MM.1S (cell line): Measurements from ENCODE around the gene COA4.

Source experiments
- DNase-seq: peaks from one replicate; pipeline ENCODE4 v3.0.0-alpha.2; 2015
- H2AFZ ChIP-seq: fragments of 300-600 bp; sonication (generic); 2 replicates; pipeline ENCODE4 v1.6.0; 2016; ENCODE audit warnings: antibody characterized with exemption, low read length
- H3F3A ChIP-seq: fragments of 300-600 bp; sonication (generic); 2 replicates; pipeline ENCODE4 v1.6.1; 2016; ENCODE audit warnings: mild to moderate bottlenecking, antibody characterized with exemption, low read length, moderate library complexity, mixed read lengths; ENCODE audit not compliant: insufficient read depth
- H3K27ac ChIP-seq: fragments of 300-600 bp; sonication (generic); 2 replicates; pipeline ENCODE4 v1.5.1; 2016; ENCODE audit warnings: mild to moderate bottlenecking, low read length
- H3K27me3 ChIP-seq: fragments of 300-600 bp; sonication (generic); replicated peaks from 2 replicates; pipeline ENCODE4 v1.6.0; 2016; ENCODE audit warnings: low read length; ENCODE audit not compliant: insufficient read depth
- H3K36me3 ChIP-seq: fragments of 300-600 bp; sonication (generic); replicated peaks from 2 replicates; pipeline ENCODE4 v1.6.1; 2016; ENCODE audit warnings: mild to moderate bottlenecking, low read length, mixed read lengths; ENCODE audit not compliant: insufficient read depth
- H3K4me1 ChIP-seq: fragments of 300-600 bp; sonication (generic); 2 replicates; pipeline ENCODE4 v1.6.1; 2016; ENCODE audit warnings: low read length, mixed read lengths
- H3K4me2 ChIP-seq: fragments of 300-600 bp; sonication (generic); 2 replicates; pipeline ENCODE4 v1.6.0; 2016; ENCODE audit warnings: low read depth, low read length
- H3K4me3 ChIP-seq: fragments of 300-600 bp; sonication (generic); 2 replicates; pipeline ENCODE4 v1.5.1; 2016; ENCODE audit warnings: low read length, mixed read lengths
- H3K79me2 ChIP-seq: fragments of 300-600 bp; sonication (generic); 2 replicates; pipeline ENCODE4 v1.6.1; 2016; ENCODE audit warnings: mixed run types, low read length, mixed read lengths
- H3K9ac ChIP-seq: fragments of 300-600 bp; sonication (generic); 2 replicates; pipeline ENCODE4 v1.6.1; 2016; ENCODE audit warnings: low read length, mixed read lengths
- H3K9me2 ChIP-seq: fragments of 300-600 bp; sonication (generic); replicated peaks from 2 replicates; pipeline ENCODE4 v1.6.1; 2016; ENCODE audit warnings: mild to moderate bottlenecking, low read length, mixed read lengths; ENCODE audit not compliant: insufficient read depth
- H3K9me3 ChIP-seq: fragments of 300-600 bp; sonication (generic); replicated peaks from 2 replicates; pipeline ENCODE4 v1.6.1; 2016; ENCODE audit warnings: mild to moderate bottlenecking, low read length, mixed read lengths; ENCODE audit not compliant: insufficient read depth
- H4K20me1 ChIP-seq: fragments of 300-600 bp; sonication (generic); 2 replicates; pipeline ENCODE4 v1.6.1; 2016; ENCODE audit warnings: mild to moderate bottlenecking, low read length, moderate library complexity, mixed read lengths; ENCODE audit not compliant: insufficient read depth
- EZH2 ChIP-seq: fragments of 300-600 bp; sonication (generic); optimal IDR thresholded peaks from 2 replicates; pipeline ENCODE3; 2017; ENCODE audit warnings: low read depth, mild to moderate bottlenecking, antibody characterized with exemption, low read length, mixed read lengths
- EZH2phosphoT487 ChIP-seq: fragments of 300-600 bp; sonication (generic); IDR thresholded peaks from 2 replicates; pipeline ENCODE4 v1.6.1; 2018; ENCODE audit warnings: antibody characterized with exemption, low read length
- TF ChIP-seq, protein P1 (sequence below): fragments of 300-600 bp; sonication (generic); IDR thresholded peaks from 2 replicates; pipeline ENCODE4 v1.5.1; 2016; ENCODE audit warnings: antibody characterized with exemption, low read length, mixed read lengths

The COA4 gene

DNA sequence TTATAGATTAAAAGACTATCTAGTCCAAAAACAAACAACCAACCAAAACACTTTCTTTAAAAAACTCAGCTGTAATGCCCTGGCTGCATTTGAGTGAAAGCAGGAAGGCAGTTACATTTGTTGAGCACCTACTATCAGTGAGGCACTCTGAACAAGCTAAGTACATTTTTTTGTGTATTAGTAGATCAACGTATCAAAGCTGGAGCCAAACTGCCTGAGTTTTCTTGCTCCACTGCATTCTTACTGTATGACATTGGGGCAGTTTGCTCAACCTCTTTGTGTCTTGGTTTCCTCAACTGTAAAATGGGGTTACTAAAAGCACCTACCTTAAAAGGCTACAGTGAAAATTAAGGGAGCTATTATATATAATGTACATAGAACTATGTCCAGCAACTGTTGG lies 22.0 kb downstream of the COA4 start:
- H3K4me2 ChIP-seq = no peak overlapping the region
- H3K9me2 ChIP-seq = no peaks in the 10 kb centered on the region
- H2AFZ ChIP-seq = no peak overlapping the region
- no peak overlapping the region for H3K9ac ChIP-seq
- H3K4me3 ChIP-seq = no peak overlapping the region
- DNase-seq = no peak
- H3K4me1 ChIP-seq = no peaks in the 10 kb centered on the region
- H4K20me1 ChIP-seq = no peaks in the 10 kb centered on the region
- no peaks in the 10 kb centered on the region for H3K36me3 ChIP-seq
- H3K27ac ChIP-seq = no peak overlapping the region
- H3K79me2 ChIP-seq = no peaks in the 10 kb centered on the region
- TF ChIP-seq, protein P1, sequence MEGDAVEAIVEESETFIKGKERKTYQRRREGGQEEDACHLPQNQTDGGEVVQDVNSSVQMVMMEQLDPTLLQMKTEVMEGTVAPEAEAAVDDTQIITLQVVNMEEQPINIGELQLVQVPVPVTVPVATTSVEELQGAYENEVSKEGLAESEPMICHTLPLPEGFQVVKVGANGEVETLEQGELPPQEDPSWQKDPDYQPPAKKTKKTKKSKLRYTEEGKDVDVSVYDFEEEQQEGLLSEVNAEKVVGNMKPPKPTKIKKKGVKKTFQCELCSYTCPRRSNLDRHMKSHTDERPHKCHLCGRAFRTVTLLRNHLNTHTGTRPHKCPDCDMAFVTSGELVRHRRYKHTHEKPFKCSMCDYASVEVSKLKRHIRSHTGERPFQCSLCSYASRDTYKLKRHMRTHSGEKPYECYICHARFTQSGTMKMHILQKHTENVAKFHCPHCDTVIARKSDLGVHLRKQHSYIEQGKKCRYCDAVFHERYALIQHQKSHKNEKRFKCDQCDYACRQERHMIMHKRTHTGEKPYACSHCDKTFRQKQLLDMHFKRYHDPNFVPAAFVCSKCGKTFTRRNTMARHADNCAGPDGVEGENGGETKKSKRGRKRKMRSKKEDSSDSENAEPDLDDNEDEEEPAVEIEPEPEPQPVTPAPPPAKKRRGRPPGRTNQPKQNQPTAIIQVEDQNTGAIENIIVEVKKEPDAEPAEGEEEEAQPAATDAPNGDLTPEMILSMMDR = no peak
- TF ChIP-seq EZH2 = no peak
- H3K27me3 ChIP-seq = no peaks in the 10 kb centered on the region
- no peaks in the 10 kb centered on the region for H3K9me3 ChIP-seq
- H3F3A ChIP-seq = no peaks in the 10 kb centered on the region

DNA sequence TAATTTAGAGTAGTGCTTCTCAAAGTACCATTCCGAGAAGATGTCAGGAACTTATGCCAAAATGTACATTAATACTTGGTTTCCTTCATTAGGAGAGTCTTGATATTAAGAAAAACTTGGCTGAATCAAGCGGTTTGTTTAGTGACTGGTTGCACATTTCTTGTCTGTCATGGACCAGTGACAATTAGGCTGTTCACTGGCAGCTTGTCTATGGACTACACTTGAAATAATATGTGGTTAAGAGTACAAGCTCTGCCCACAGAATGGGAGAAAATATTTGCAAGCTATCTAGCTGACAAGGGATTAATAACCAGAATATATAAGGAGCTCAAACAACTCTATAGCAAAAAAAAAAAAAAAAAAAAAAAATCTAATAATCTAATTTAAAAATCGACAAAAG lies 24.6 kb downstream of the COA4 start:
- Histone ChIP-seq H3K4me3 (no peak overlapping the region), H3K9me3 (no peaks in the 10 kb centered on the region), H4K20me1 (no peaks in the 10 kb centered on the region), H2AFZ (no peak overlapping the region), H3K4me1 (no peaks in the 10 kb centered on the region), H3K4me2 (no peak overlapping the region), H3K79me2 (no peaks in the 10 kb centered on the region), H3K36me3 (no peaks in the 10 kb centered on the region), H3K27ac (no peak overlapping the region), H3K9ac (no peak overlapping the region), H3F3A (no peaks in the 10 kb centered on the region), H3K27me3 (no peaks in the 10 kb centered on the region), H3K9me2 (no peaks in the 10 kb centered on the region)
- no peak for TF ChIP-seq EZH2
- TF ChIP-seq, protein P1 = no peak
- no peak for TF ChIP-seq EZH2phosphoT487
- DNase-seq = no peak

DNA sequence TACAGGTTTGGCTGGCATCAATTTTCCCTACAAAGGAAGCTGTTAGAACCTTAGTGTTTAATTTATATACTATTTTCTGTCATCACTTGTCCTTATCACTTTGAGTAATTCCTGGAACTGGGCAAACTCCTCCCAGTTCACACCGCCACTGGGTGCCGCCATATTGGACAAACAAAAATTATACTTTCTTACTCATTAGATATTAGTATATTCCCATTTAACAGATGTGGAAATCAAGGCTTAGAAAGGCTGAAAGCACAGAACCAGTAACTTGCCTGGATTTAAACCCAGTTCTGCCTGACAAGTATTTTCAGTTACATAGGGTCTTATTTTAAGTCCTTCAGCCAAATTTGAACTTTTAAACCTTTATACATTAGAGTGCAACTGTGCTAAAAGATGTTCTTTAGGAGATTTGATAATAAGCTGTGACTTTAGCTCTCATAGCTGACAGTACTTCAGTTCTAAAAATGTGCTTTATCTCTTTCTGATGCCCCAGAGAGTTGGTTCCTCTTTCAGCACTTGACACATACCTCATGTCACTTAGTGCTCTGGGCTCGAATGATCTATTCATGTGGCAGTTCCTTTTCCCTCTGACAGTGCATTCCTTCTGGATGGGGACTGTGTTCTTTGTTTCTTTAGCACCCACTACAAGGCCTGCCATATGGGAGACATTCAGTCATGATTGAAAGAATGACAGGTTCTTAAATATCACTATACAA lies 25.4 kb downstream of the COA4 start:
- no peaks in the 10 kb centered on the region for H4K20me1 ChIP-seq
- no peaks in the 10 kb centered on the region for H3K79me2 ChIP-seq
- H3K27ac ChIP-seq = no peak overlapping the region
- TF ChIP-seq EZH2 (no peak), EZH2phosphoT487 (no peak)
- TF ChIP-seq, protein P1 = no peak
- no peaks in the 10 kb centered on the region for H3K27me3 ChIP-seq
- H3K36me3 ChIP-seq = no peaks in the 10 kb centered on the region
- H3F3A ChIP-seq = no peaks in the 10 kb centered on the region
- no peak for DNase-seq
- H3K9ac ChIP-seq = no peak overlapping the region
- H3K4me1 ChIP-seq = no peaks in the 10 kb centered on the region
- no peak overlapping the region for H3K4me3 ChIP-seq
- H3K9me2 ChIP-seq = no peaks in the 10 kb centered on the region
- H3K4me2 ChIP-seq = no peak overlapping the region
- H2AFZ ChIP-seq = no peak overlapping the region
- H3K9me3 ChIP-seq = no peaks in the 10 kb centered on the region
